ENCODE data around the gene RPP14.

RPP14 gene

GRCh38 chr3:58347984-58348383, 41.9 kb downstream of the RPP14 start:
- ChIA-PET POLR2A (no interaction called here), CTCF (no interaction called here)
- 0 out of 2 replicates have a peak, but pooled peaks cover 4% of the 10 kb centered on the region for H3K4me1 ChIP-seq (ENCODE audit: control insufficient read depth, insufficient read depth, low read length)
- H3K9me3 ChIP-seq (ENCODE audit: control insufficient read depth, insufficient read depth, low read depth, low read length), result no peaks in the 10 kb centered on the region
- no peak for TF ChIP-seq ZNF449 (tag by site-specific recombination; IDR thresholded peaks at IDR 0.05)
- TF ChIP-seq ZFHX2 (tag by site-specific recombination; conservative IDR thresholded peaks at IDR 0.05), result no peak
- TF ChIP-seq ZNF629 (tag by site-specific recombination; IDR thresholded peaks at IDR 0.05), result no peak
- TF ChIP-seq ZBTB48 (tag by site-specific recombination; IDR thresholded peaks at IDR 0.05), result no peak
- TF ChIP-seq, protein P1, sequence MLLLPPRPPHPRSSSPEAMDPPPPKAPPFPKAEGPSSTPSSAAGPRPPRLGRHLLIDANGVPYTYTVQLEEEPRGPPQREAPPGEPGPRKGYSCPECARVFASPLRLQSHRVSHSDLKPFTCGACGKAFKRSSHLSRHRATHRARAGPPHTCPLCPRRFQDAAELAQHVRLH (tag by site-specific recombination; IDR thresholded peaks at IDR 0.05), result no peak
- TF ChIP-seq, protein P2, sequence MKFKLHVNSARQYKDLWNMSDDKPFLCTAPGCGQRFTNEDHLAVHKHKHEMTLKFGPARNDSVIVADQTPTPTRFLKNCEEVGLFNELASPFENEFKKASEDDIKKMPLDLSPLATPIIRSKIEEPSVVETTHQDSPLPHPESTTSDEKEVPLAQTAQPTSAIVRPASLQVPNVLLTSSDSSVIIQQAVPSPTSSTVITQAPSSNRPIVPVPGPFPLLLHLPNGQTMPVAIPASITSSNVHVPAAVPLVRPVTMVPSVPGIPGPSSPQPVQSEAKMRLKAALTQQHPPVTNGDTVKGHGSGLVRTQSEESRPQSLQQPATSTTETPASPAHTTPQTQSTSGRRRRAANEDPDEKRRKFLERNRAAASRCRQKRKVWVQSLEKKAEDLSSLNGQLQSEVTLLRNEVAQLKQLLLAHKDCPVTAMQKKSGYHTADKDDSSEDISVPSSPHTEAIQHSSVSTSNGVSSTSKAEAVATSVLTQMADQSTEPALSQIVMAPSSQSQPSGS (tag by site-specific recombination; IDR thresholded peaks at IDR 0.05; ENCODE audit: low read depth), result no peak
- no peak for TF ChIP-seq ZNF426 (tag by site-specific recombination; IDR thresholded peaks at IDR 0.05)
- no peak for TF ChIP-seq ZNF701 (tag by site-specific recombination; IDR thresholded peaks at IDR 0.05)
- no peak for TF ChIP-seq ZNF76 (tag by site-specific recombination; IDR thresholded peaks at IDR 0.05; ENCODE audit: borderline replicate concordance, low read depth)
- TF ChIP-seq ZNF202 (tag by site-specific recombination; IDR thresholded peaks at IDR 0.05; ENCODE audit: borderline replicate concordance), result no peak
- no peak for TF ChIP-seq ZNF548 (tag by site-specific recombination; IDR thresholded peaks at IDR 0.05)
- TF ChIP-seq GFI1B (tag by site-specific recombination; IDR thresholded peaks at IDR 0.05), result no peak
- TF ChIP-seq ZFP41 (tag by site-specific recombination; IDR thresholded peaks at IDR 0.05; ENCODE audit: borderline replicate concordance), result no peak
- no peak for TF ChIP-seq ZNF311 (tag by site-specific recombination; IDR thresholded peaks at IDR 0.05; ENCODE audit: borderline replicate concordance)
- no peak for TF ChIP-seq ZFP37 (tag by site-specific recombination; IDR thresholded peaks at IDR 0.05)
- no peak overlapping the region for H3K4me3 ChIP-seq (ENCODE audit: low read depth, low read length)
- no peak overlapping the region for H3K27ac ChIP-seq (ENCODE audit: extremely low read depth, low read depth, low read length)
- H3K36me3 ChIP-seq (ENCODE audit: control insufficient read depth in 2 of 2, insufficient read depth in 1 of 2, low read length in 2 of 2), result peaks cover 0 to 12% of the 10 kb centered on the region in 2 experiments; a peak in 2 of 3 replicates

DNA sequence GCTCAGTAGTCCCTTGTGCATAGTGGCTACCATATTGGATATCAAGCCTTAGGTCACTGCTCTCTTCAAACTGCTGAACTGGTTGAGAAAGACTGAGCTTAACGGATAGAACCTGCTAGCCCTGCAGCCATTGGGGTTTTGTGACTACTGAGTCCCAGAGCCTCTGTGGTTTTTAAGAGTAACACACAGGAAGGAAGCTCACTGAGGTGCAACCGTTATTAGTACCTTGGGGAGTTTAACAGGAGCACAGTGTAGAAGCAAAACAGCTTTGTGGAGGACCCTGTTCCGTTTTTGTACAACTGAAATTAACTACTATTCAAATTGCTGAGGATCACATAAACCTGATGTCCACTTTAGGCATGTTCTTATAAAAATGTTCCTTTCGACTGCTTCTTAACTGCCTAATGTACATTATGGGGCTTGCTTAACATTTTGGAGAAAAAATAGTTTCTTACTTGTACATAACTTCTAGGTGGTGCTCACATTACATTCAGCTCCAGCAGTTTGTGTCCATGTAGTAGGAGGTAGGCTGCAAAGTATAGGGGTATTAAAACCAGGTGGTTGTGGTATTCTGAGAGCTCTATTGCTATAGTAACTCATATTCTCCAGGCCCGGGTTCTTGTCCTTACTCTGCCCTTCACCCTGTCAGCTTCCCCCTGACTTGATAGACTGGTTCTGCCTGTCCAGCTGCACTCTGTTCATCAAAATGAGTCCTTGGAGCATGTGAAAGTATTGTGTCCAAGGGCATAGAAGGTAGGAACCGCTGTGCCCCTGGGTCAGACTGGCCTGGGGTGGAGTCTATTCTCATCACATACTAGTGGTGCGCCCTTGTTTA, 44.0 kb downstream of the RPP14 start:
- ChIA-PET POLR2A (interaction anchor here (1.9 kb wide), 1 partner anchor 17 kb away, joined by 5 read pairs; the partner anchor contains the start of gene PXK), CTCF (interaction anchor here (0.6 to 1.3 kb wide), 4 partner anchors 25 to 219 kb away, joined by 3 to 4 read pairs (median 3); no protein-coding TSS in a partner anchor)
- Histone ChIP-seq H3K36me3 (ENCODE audit: control insufficient read depth in 2 of 2, insufficient read depth in 1 of 2, low read length in 2 of 2) (peaks cover 0 to 3% of the 10 kb centered on the region in 2 experiments; a peak in 2 of 3 replicates), H3K27ac (ENCODE audit: extremely low read depth, low read depth, low read length) (no peak overlapping the region), H3K4me3 (ENCODE audit: low read depth, low read length) (no peak overlapping the region), H3K4me1 (ENCODE audit: control insufficient read depth, insufficient read depth, low read length) (0 out of 2 replicates have a peak, but pooled peaks cover 4% of the 10 kb centered on the region), H3K9me3 (ENCODE audit: control insufficient read depth, insufficient read depth, low read depth, low read length) (no peaks in the 10 kb centered on the region)
- TF ChIP-seq ZNF157 (tag by site-specific recombination; IDR thresholded peaks at IDR 0.05) (no peak), ZXDB (tag by site-specific recombination; IDR thresholded peaks at IDR 0.05) (no peak), BCL11B (tag by site-specific recombination; IDR thresholded peaks at IDR 0.05; ENCODE audit: low read depth) (no peak), ZNF184 (tag by site-specific recombination; IDR thresholded peaks at IDR 0.05) (no peak), TSHZ1 (tag by site-specific recombination; IDR thresholded peaks at IDR 0.05; ENCODE audit: borderline replicate concordance) (no peak), ZNF473 (tag by site-specific recombination; IDR thresholded peaks at IDR 0.05) (no peak), ZNF335 (tag by site-specific recombination; conservative IDR thresholded peaks at IDR 0.05) (no peak), TCF7L2 (IDR thresholded peaks at IDR 0.05; ENCODE audit: borderline replicate concordance, low read depth, low read length) (no peak)
- TF ChIP-seq, protein P3, sequence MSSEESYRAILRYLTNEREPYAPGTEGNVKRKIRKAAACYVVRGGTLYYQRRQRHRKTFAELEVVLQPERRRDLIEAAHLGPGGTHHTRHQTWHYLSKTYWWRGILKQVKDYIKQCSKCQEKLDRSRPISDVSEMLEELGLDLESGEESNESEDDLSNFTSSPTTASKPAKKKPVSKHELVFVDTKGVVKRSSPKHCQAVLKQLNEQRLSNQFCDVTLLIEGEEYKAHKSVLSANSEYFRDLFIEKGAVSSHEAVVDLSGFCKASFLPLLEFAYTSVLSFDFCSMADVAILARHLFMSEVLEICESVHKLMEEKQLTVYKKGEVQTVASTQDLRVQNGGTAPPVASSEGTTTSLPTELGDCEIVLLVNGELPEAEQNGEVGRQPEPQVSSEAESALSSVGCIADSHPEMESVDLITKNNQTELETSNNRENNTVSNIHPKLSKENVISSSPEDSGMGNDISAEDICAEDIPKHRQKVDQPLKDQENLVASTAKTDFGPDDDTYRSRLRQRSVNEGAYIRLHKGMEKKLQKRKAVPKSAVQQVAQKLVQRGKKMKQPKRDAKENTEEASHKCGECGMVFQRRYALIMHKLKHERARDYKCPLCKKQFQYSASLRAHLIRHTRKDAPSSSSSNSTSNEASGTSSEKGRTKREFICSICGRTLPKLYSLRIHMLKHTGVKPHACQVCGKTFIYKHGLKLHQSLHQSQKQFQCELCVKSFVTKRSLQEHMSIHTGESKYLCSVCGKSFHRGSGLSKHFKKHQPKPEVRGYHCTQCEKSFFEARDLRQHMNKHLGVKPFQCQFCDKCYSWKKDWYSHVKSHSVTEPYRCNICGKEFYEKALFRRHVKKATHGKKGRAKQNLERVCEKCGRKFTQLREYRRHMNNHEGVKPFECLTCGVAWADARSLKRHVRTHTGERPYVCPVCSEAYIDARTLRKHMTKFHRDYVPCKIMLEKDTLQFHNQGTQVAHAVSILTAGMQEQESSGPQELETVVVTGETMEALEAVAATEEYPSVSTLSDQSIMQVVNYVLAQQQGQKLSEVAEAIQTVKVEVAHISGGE (tag by site-specific recombination; conservative IDR thresholded peaks at IDR 0.05; ENCODE audit: low read depth), result no peak

Data from HEK293 (cell line).